ENCODE results near the gene GLB1L2.

GLB1L2 gene

GRCh38 chr11:134355656-134356055, 23.9 kb downstream of the GLB1L2 start:
- no peak for ATAC-seq
- no peak for TF ChIP-seq ZNF70 (CRISPR knock-in tag; IDR thresholded peaks at IDR 0.05)
- no peak for TF ChIP-seq ISL1 (CRISPR knock-in tag; IDR thresholded peaks at IDR 0.05)
- TF ChIP-seq BACH2 (CRISPR knock-in tag; IDR thresholded peaks at IDR 0.05; ENCODE audit: borderline replicate concordance), result no peak
- no peak for TF ChIP-seq TOX (CRISPR knock-in tag; IDR thresholded peaks at IDR 0.05; ENCODE audit: borderline replicate concordance)
- TF ChIP-seq ZNF8 (CRISPR knock-in tag; IDR thresholded peaks at IDR 0.05), result no peak
- no peak for TF ChIP-seq POU6F1 (CRISPR knock-in tag; IDR thresholded peaks at IDR 0.05; ENCODE audit: borderline replicate concordance, low read depth)
- TF ChIP-seq ARNTL (CRISPR knock-in tag; IDR thresholded peaks at IDR 0.05; ENCODE audit: borderline replicate concordance, low read depth), result no peak
- no peak for TF ChIP-seq SNAI2 (CRISPR knock-in tag; IDR thresholded peaks at IDR 0.05)
- TF ChIP-seq PPARA (CRISPR knock-in tag; IDR thresholded peaks at IDR 0.05; ENCODE audit: borderline replicate concordance), result no peak
- TF ChIP-seq TSHZ2 (CRISPR knock-in tag; IDR thresholded peaks at IDR 0.05), result no peak
- no peak for TF ChIP-seq CSDC2 (CRISPR knock-in tag; IDR thresholded peaks at IDR 0.05)
- TF ChIP-seq OSR1 (CRISPR knock-in tag; IDR thresholded peaks at IDR 0.05), result no peak
- no peak for TF ChIP-seq ZFP3 (CRISPR knock-in tag; IDR thresholded peaks at IDR 0.05)
- TF ChIP-seq ESRRG (CRISPR knock-in tag; IDR thresholded peaks at IDR 0.05), result no peak
- no peak for TF ChIP-seq ZFP30 (CRISPR knock-in tag; IDR thresholded peaks at IDR 0.05)
- TF ChIP-seq CREB5 (CRISPR knock-in tag; IDR thresholded peaks at IDR 0.05; ENCODE audit: low read depth), result no peak
- TF ChIP-seq GLIS3 (CRISPR knock-in tag; IDR thresholded peaks at IDR 0.05), result no peak
- TF ChIP-seq ZC3H10 (CRISPR knock-in tag; IDR thresholded peaks at IDR 0.05), result no peak
- TF ChIP-seq ZNF565 (CRISPR knock-in tag; conservative IDR thresholded peaks at IDR 0.05; ENCODE audit: low read depth), result no peak
- no peak for TF ChIP-seq TCF4 (CRISPR knock-in tag; IDR thresholded peaks at IDR 0.05; ENCODE audit: borderline replicate concordance)

GRCh38 chr11:134356656-134357544, 25.1 kb downstream of the GLB1L2 start:
- ATAC-seq, result no peak
- no peak for TF ChIP-seq CSRNP3 (CRISPR knock-in tag; IDR thresholded peaks at IDR 0.05)
- TF ChIP-seq OSR1 (CRISPR knock-in tag; IDR thresholded peaks at IDR 0.05), result no peak
- no peak for TF ChIP-seq ESRRG (CRISPR knock-in tag; IDR thresholded peaks at IDR 0.05)
- TF ChIP-seq PATZ1 (CRISPR knock-in tag; IDR thresholded peaks at IDR 0.05; ENCODE audit: borderline replicate concordance), result no peak
- TF ChIP-seq ZFP30 (CRISPR knock-in tag; IDR thresholded peaks at IDR 0.05), result no peak
- TF ChIP-seq ZC3H10 (CRISPR knock-in tag; IDR thresholded peaks at IDR 0.05), result no peak
- TF ChIP-seq CSDC2 (CRISPR knock-in tag; IDR thresholded peaks at IDR 0.05), result no peak

Measured in SK-N-SH treated with all-trans-retinoic acid at 6 μM for 48 hours (cell line).